ENCODE measurements around the gene CDK5RAP2.

GRCh38 chr9:120480707-120481106, 99.3 kb downstream of the CDK5RAP2 start:
- TF ChIP-seq, protein P1, sequence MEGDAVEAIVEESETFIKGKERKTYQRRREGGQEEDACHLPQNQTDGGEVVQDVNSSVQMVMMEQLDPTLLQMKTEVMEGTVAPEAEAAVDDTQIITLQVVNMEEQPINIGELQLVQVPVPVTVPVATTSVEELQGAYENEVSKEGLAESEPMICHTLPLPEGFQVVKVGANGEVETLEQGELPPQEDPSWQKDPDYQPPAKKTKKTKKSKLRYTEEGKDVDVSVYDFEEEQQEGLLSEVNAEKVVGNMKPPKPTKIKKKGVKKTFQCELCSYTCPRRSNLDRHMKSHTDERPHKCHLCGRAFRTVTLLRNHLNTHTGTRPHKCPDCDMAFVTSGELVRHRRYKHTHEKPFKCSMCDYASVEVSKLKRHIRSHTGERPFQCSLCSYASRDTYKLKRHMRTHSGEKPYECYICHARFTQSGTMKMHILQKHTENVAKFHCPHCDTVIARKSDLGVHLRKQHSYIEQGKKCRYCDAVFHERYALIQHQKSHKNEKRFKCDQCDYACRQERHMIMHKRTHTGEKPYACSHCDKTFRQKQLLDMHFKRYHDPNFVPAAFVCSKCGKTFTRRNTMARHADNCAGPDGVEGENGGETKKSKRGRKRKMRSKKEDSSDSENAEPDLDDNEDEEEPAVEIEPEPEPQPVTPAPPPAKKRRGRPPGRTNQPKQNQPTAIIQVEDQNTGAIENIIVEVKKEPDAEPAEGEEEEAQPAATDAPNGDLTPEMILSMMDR (tag by site-specific recombination; IDR thresholded peaks at IDR 0.05): no peak
- TF ChIP-seq ZNF549 (tag by site-specific recombination; IDR thresholded peaks at IDR 0.05) (no peak), ZNF830 (tag by site-specific recombination; IDR thresholded peaks at IDR 0.05; ENCODE audit: low read depth) (no peak), ZNF16 (tag by site-specific recombination; IDR thresholded peaks at IDR 0.05; ENCODE audit: low read depth) (no peak), ZNF423 (tag by site-specific recombination; IDR thresholded peaks at IDR 0.05) (no peak), ZNF677 (tag by site-specific recombination; IDR thresholded peaks at IDR 0.05) (no peak), ZNF701 (tag by site-specific recombination; IDR thresholded peaks at IDR 0.05) (no peak), MZF1 (tag by site-specific recombination; IDR thresholded peaks at IDR 0.05; ENCODE audit: borderline replicate concordance) (no peak)
- TF ChIP-seq, protein P2, sequence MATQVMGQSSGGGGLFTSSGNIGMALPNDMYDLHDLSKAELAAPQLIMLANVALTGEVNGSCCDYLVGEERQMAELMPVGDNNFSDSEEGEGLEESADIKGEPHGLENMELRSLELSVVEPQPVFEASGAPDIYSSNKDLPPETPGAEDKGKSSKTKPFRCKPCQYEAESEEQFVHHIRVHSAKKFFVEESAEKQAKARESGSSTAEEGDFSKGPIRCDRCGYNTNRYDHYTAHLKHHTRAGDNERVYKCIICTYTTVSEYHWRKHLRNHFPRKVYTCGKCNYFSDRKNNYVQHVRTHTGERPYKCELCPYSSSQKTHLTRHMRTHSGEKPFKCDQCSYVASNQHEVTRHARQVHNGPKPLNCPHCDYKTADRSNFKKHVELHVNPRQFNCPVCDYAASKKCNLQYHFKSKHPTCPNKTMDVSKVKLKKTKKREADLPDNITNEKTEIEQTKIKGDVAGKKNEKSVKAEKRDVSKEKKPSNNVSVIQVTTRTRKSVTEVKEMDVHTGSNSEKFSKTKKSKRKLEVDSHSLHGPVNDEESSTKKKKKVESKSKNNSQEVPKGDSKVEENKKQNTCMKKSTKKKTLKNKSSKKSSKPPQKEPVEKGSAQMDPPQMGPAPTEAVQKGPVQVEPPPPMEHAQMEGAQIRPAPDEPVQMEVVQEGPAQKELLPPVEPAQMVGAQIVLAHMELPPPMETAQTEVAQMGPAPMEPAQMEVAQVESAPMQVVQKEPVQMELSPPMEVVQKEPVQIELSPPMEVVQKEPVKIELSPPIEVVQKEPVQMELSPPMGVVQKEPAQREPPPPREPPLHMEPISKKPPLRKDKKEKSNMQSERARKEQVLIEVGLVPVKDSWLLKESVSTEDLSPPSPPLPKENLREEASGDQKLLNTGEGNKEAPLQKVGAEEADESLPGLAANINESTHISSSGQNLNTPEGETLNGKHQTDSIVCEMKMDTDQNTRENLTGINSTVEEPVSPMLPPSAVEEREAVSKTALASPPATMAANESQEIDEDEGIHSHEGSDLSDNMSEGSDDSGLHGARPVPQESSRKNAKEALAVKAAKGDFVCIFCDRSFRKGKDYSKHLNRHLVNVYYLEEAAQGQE (tag by site-specific recombination; IDR thresholded peaks at IDR 0.05): no peak
